A673 (cell line): ENCODE results near the gene PPM1D. TPM values are rescaled to one million over a fixed set of nuclear protein-coding genes. Genes with fewer than 3 reads are reported as not detected.
A peak's percentile ranks its signal among the peaks of the same experiment; 100 is the strongest.
"Not testable (repeated sequence)": the region's sequence is repeated elsewhere in the genome, so short reads cannot be mapped to it uniquely, and the experiment has no call there.

ENCODE experiments used
- BruUV-seq: library from RNA; stranded (reverse); fragments of 400-500 nt; replicated peaks from 2 replicates; lab custom pipeline; 2021; lab: Mats Ljungman, UMichigan
- CTCF ChIA-PET: fragments of 300-600 bp; sonication (Branson Sonifier 250); formaldehyde crosslinking; loops from one replicate; lab custom pipeline; 2022; ENCODE audit warnings: antibody characterized with exemption; lab: Charles Lee
- POLR2A ChIA-PET: fragments of 300-600 bp; sonication (Branson Sonifier 250); formaldehyde crosslinking; loops from one replicate; lab custom pipeline; 2022; ENCODE audit warnings: antibody characterized with exemption; ENCODE audit not compliant: low non-redundant PET; lab: Charles Lee
- DNase-seq: peaks from one replicate; pipeline ENCODE4 v3.0.0-alpha.2; 2015; ENCODE audit warnings: low spot score
- H3K27ac ChIP-seq: fragments of 200-600 bp; sonication (generic); 2 replicates; pipeline ENCODE4 v1.5.1; 2016; ENCODE audit warnings: mixed run types, low read depth, mild to moderate bottlenecking, mixed read lengths, antibody characterized with exemption, low read length; ENCODE audit not compliant: poor library complexity, severe bottlenecking
- H3K27me3 ChIP-seq: fragments of 200-600 bp; sonication (generic); replicated peaks from 2 replicates; pipeline ENCODE4 v1.6.1; 2017; ENCODE audit warnings: mixed run types, low read depth, mild to moderate bottlenecking, mixed read lengths, antibody characterized with exemption, low read length; ENCODE audit not compliant: insufficient read depth, poor library complexity
- H3K36me3 ChIP-seq: fragments of 200-600 bp; sonication (generic); 2 replicates; pipeline ENCODE4 v1.6.1; 2016; ENCODE audit warnings: mixed run types, mild to moderate bottlenecking, mixed read lengths, antibody characterized with exemption, low read length; ENCODE audit not compliant: insufficient read depth, poor library complexity, severe bottlenecking
- H3K4me1 ChIP-seq: fragments of 200-600 bp; sonication (generic); 2 replicates; pipeline ENCODE4 v1.6.1; 2017; ENCODE audit warnings: mixed run types, mild to moderate bottlenecking, mixed read lengths, antibody characterized with exemption, low read length; ENCODE audit not compliant: insufficient read depth, poor library complexity, severe bottlenecking
- H3K4me3 ChIP-seq: fragments of 200-600 bp; sonication (generic); 2 replicates; pipeline ENCODE4 v1.5.1; 2016; ENCODE audit warnings: low read depth, mixed run types, mild to moderate bottlenecking, mixed read lengths, low read length; ENCODE audit not compliant: poor library complexity, severe bottlenecking
- H3K9me3 ChIP-seq: fragments of 200-600 bp; sonication (generic); 2 replicates; pipeline ENCODE4 v1.6.1; 2016; ENCODE audit warnings: mixed run types, low read depth, mild to moderate bottlenecking, mixed read lengths, antibody characterized with exemption, low read length; ENCODE audit not compliant: poor library complexity, severe bottlenecking
- EZH2 ChIP-seq: fragments of 200-600 bp; sonication (generic); IDR thresholded peaks from 2 replicates; pipeline ENCODE4 v1.6.1; 2017; ENCODE audit warnings: borderline replicate concordance, low read depth, mild to moderate bottlenecking, mixed read lengths, antibody characterized with exemption, low read length; ENCODE audit not compliant: poor library complexity, severe bottlenecking
- intact Hi-C: fragments of 100-400 bp; cut with micrococcal nuclease; formaldehyde crosslinking; loops from one replicate; pipeline ENCODE4 v1.10.0; 2022; ENCODE audit not compliant: unreplicated experiment
- total RNA-seq: library from RNA; stranded (reverse); gene quantifications from 2 replicates; pipeline ENCODE4 v1.2.3, GENCODE V29; 2021
- TF ChIP-seq, protein P1 (sequence below): fragments of 300-800, 200-600 bp; sonication (generic); conservative IDR thresholded peaks from 2 replicates; pipeline ENCODE4 v1.5.1; 2017; ENCODE audit warnings: low read depth, mild to moderate bottlenecking, antibody characterized with exemption, low read length, moderate library complexity, mixed read lengths

Gene PPM1D
- total RNA-seq, 1 experiment from 2014 or later: 17.8 TPM

GRCh38 chr17:60665602-60666001, 65.6 kb downstream of the PPM1D start:
- POLR2A ChIA-PET: no interaction called here
- H3K9me3 ChIP-seq: no peaks in the 10 kb centered on the region
- no peak overlapping the region for H3K27ac ChIP-seq
- TF ChIP-seq, protein P1, sequence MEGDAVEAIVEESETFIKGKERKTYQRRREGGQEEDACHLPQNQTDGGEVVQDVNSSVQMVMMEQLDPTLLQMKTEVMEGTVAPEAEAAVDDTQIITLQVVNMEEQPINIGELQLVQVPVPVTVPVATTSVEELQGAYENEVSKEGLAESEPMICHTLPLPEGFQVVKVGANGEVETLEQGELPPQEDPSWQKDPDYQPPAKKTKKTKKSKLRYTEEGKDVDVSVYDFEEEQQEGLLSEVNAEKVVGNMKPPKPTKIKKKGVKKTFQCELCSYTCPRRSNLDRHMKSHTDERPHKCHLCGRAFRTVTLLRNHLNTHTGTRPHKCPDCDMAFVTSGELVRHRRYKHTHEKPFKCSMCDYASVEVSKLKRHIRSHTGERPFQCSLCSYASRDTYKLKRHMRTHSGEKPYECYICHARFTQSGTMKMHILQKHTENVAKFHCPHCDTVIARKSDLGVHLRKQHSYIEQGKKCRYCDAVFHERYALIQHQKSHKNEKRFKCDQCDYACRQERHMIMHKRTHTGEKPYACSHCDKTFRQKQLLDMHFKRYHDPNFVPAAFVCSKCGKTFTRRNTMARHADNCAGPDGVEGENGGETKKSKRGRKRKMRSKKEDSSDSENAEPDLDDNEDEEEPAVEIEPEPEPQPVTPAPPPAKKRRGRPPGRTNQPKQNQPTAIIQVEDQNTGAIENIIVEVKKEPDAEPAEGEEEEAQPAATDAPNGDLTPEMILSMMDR: no peak
- TF ChIP-seq EZH2: no peak
- no peaks in the 10 kb centered on the region for H3K27me3 ChIP-seq
- CTCF ChIA-PET: no interaction called here
- H3K36me3 ChIP-seq: peaks cover 14% of the 10 kb centered on the region
- no peak for DNase-seq
- no peak overlapping the region for H3K4me3 ChIP-seq
- H3K4me1 ChIP-seq: no peaks in the 10 kb centered on the region
- intact Hi-C loops: no loop called here
- BruUV-seq: no TSS peak

DNA sequence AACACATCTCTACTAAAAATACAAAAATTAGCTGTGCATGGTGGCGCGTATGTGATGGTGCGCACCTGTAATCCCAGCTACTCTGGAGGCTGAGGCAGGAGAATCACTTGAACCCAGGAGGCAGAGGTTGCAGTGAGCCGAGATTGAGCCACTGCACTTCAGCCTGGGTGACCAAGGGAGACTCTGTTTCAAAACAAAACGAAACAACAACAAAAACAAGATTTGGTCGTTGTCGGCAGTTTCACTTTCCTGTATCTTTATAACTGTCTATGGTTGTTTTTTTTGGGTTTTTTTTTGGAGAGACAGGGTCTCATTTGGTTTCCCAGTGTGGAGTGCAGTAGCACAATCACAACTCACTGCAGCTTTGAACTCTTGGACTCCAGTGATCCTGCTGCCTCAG, 68.7 kb downstream of the PPM1D start:
- H3K4me3 ChIP-seq, H3K9me3 ChIP-seq, POLR2A ChIA-PET, H3K27me3 ChIP-seq, DNase-seq, H3K4me1 ChIP-seq, intact Hi-C loops, H3K27ac ChIP-seq, BruUV-seq: not testable (repeated sequence)
- peaks cover 14% of the 10 kb centered on the region for H3K36me3 ChIP-seq
- CTCF ChIA-PET: interaction anchor here (0.6 kb wide), 1 partner anchor 101 kb away, joined by 3 read pairs; no protein-coding TSS in a partner anchor

DNA sequence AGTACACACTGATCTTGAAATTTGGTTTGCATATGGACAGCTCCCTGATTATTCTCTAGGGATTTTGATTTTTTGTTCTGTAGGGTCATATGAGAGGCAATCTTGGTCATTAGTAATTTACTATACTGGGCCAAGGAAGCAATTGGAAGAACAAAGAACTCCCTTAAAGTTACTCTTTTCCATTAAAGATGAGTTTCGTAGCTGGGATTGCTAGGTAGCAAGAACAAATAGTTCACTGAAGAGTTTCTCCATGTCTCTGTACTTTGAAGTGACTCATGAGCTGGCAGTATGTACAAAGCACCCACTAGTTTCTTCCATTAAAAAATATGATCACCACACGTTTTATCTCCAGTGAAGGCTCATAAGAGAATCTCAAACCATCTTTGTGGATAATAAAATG, 71.5 kb downstream of the PPM1D start:
- DNase-seq: no peak
- H3K36me3 ChIP-seq: no peaks in the 10 kb centered on the region
- no peaks in the 10 kb centered on the region for H3K27me3 ChIP-seq
- H3K9me3 ChIP-seq: no peaks in the 10 kb centered on the region
- no peak overlapping the region for H3K27ac ChIP-seq
- H3K4me3 ChIP-seq: no peak overlapping the region
- POLR2A ChIA-PET: no interaction called here
- no TSS peak for BruUV-seq
- intact Hi-C loops: loop anchor here (10.0 kb wide), 1 partner anchor 67 kb away; the partner anchor contains the start of gene PPM1D
- no peaks in the 10 kb centered on the region for H3K4me1 ChIP-seq
- TF ChIP-seq, protein P1: no peak
- TF ChIP-seq EZH2: no peak
- CTCF ChIA-PET: no interaction called here

GRCh38 chr17:60674637-60675036, 74.6 kb downstream of the PPM1D start:
- H3K9me3 ChIP-seq, H3K27me3 ChIP-seq, BruUV-seq, H3K36me3 ChIP-seq, H3K4me1 ChIP-seq, CTCF ChIA-PET, H3K27ac ChIP-seq, H3K4me3 ChIP-seq, POLR2A ChIA-PET: not testable (repeated sequence)
- intact Hi-C loops: loop anchor here (10.0 kb wide), 1 partner anchor 70 kb away; the partner anchor contains the start of gene PPM1D
- DNase-seq: peak; percentile 10
